Retinal pigment epithelial cell (primary cell): Measurements from ENCODE around the gene CCDC40.

Experiments used
- DNase-seq: peaks from one replicate; pipeline ENCODE4 v3.0.0-alpha.2; 2010; ENCODE audit warnings: low read depth
- H3K4me3 ChIP-seq: 2 replicates; pipeline ENCODE4 v1.5.1; 2011; ENCODE audit warnings: mild to moderate bottlenecking, low read length, control low read depth, moderate library complexity
- TF ChIP-seq, protein P1 (sequence below): conservative IDR thresholded peaks from 2 replicates; pipeline ENCODE4 v1.5.1; 2011; ENCODE audit warnings: low read depth, low read length, control low read depth, inconsistent platforms

The CCDC40 gene

DNA sequence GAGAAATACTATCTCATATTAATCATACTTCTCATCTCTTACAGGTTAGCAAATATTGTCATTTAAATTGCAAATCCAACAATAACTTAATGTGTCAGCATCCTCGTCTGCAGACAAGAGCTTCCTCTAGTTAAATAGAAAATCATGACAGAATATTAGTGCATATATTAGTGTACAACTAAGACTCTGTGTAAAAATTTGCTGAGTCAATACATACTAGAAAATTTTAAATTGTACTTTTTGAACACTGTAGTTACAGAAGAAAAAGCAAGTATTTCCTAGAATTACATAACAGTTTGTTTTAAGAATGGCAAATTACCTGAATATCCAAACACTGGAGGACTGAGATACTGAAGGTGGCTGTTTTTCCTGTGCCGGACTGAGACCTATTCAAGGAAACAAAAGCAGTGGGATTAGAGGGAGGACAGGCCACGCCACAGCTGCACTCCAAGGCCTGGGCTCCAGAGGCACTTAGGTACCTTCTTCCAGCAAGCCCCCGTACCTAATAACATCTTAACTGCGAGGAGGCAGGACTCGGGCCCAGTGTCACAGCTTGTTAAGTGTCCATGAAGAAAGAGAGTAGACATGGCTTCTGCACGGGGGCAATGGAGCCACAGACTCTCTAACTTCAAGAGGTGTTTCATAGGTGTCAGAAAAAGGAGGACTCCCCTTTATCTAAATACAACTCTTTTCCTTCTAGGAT, 105.2 kb downstream of the CCDC40 start:
- DNase-seq: no peak
- H3K4me3 ChIP-seq: no peak overlapping the region
- TF ChIP-seq, protein P1, sequence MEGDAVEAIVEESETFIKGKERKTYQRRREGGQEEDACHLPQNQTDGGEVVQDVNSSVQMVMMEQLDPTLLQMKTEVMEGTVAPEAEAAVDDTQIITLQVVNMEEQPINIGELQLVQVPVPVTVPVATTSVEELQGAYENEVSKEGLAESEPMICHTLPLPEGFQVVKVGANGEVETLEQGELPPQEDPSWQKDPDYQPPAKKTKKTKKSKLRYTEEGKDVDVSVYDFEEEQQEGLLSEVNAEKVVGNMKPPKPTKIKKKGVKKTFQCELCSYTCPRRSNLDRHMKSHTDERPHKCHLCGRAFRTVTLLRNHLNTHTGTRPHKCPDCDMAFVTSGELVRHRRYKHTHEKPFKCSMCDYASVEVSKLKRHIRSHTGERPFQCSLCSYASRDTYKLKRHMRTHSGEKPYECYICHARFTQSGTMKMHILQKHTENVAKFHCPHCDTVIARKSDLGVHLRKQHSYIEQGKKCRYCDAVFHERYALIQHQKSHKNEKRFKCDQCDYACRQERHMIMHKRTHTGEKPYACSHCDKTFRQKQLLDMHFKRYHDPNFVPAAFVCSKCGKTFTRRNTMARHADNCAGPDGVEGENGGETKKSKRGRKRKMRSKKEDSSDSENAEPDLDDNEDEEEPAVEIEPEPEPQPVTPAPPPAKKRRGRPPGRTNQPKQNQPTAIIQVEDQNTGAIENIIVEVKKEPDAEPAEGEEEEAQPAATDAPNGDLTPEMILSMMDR: no peak

DNA sequence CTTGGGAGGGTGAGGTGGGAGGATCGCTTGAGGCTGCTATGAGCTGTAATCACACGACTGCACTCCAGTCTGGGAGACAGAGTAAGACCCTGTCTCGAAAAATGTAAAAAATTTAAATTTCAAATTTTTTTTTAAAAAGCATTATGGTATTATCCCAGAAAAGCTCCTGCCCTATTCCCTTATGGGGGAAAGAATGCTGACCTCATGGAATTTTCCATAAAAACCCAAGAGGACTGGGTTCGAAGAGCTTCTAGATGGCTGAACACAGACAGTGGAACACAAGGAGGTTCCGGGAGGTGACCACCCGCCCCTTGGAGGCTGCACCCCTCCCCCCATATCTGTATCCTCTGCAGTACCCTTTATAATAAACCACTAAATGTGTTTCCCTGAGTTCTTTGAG, 106.5 kb downstream of the CCDC40 start:
- no peak for DNase-seq
- TF ChIP-seq, protein P1: no peak
- H3K4me3 ChIP-seq: no peak overlapping the region

DNA sequence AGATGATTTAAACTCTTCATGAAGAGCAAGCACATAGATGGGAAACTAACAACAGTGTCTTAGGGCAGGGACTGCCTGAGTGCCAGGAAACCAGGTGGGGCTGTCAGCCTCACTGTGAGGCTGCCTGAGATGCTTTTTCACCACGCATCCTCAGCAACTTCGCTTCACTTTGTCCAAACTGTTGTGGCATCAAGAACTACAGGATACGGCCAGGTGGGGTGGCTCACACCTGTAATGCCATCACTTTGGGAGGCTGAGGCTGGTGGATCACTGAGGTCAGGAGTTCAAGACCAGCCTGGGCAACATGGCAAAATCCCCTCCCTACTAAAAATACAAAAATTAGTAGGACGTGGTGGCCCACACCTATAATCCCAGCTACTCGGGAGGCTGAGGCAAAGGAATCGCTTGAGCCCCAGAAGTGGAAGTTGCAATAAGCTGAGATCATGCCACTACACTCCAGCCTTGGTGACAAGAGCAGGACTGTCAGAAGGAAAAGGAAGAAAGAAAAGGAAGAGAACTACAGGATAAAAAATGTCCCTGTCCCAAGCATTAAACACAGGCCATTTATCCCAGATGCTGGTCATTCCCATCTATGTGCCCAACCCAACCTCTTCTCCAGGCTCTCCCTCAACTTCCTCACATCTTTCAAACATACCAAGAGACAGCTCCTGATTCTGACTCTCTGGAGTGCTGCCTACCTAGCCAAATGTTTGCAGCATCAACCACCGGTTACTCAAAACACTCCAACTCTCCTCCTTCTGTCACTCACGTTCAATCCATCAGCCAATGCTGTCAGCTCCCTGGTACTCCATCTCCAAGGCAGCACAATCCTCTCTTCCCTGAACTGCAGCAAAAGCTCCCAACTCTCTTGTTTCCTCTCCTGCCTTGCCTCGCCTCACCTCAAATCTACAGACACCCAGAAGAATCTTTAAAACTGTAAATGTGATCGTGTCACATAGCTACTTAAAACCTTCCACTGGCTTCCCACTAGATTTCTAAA, 108.9 kb downstream of the CCDC40 start:
- DNase-seq: no peak
- peak overlapping the region; percentile 87 for H3K4me3 ChIP-seq
- TF ChIP-seq, protein P1: no peak

- H3K4me3 ChIP-seq: peak overlapping the region; percentile 87
- DNase-seq: no peak
- TF ChIP-seq, protein P1: no peak
Observed at GRCh38 chr17:80146121-80147034, 109.9 kb downstream of the CCDC40 start.

DNA sequence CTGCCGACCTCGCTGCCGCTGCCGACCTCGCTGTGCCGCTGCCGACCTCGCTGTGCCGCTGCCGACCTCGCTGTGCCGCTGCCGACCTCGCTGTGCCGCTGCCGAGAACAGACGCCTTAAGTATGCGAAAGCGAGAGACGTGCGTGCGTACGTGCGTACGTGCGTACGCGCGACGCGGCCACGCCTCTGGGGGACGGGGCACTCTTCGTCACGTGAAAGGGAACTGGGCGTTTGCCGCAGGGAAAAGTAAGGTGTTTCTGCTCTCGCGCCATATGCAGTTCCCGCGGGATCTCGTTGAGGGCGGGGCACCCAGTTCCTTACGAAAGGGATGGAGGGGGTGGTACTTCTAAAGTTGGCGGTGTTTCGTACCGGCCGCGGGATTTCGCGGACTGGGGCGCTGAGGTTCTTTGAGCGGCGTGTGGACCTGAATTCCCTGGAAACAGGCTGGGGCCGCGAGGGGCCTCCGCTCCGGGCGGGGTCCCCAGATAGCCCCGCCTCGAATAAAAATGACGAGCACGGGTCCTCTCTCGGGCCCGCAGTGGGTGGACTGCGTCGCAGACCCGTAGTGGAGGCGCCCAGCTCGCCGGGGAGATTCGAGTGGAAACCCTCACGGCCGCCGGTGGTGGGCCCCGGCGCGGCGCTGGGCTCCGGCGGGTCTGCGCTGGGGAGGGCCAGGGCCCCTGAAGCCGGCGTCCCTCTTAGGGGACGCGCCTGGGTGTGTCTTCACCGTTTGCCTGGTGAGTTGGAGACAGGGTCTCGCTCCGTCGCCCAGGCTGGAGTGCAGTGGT, 110.8 kb downstream of the CCDC40 start, which contains the start of gene EIF4A3:
EIF4A3 (minus strand) TSS at position 94 of the 788 bp plus-strand sequence. CDS start 167 bp downstream, outside the sequence.
- H3K4me3 ChIP-seq: peak within 1 kb of the TSS; percentile 87
- TF ChIP-seq, protein P1: no peak
- peak; percentile 97 for DNase-seq
